SK-N-SH (cell line): ENCODE results near the gene KRT14. TPM values are rescaled to one million over a fixed set of nuclear protein-coding genes. Genes with fewer than 3 reads are reported as not detected.
"Not testable (repeated sequence)": the region's sequence is repeated elsewhere in the genome, so short reads cannot be mapped to it uniquely, and the experiment has no call there.

Experiments used
- CTCF ChIA-PET: fragments of 300-600, 350-600 bp; formaldehyde crosslinking; extraction: SDS; loops from one replicate; lab custom pipeline; 2021; lab: Yijun Ruan, JAX
- POLR2A ChIA-PET: fragments of 350-600 bp; sonication (Branson Sonifier 250); formaldehyde crosslinking; extraction: SDS; loops from one replicate; lab custom pipeline; 2020; ENCODE audit warnings: antibody characterized with exemption, inconsistent platforms; lab: Yijun Ruan, JAX
- DNase-seq: peaks from one replicate; pipeline ENCODE4 v3.0.0; 2012
- H2AFZ ChIP-seq: fragments of 200-600 bp; sonication (generic); 2 replicates; pipeline ENCODE4 v1.8.1; 2016; ENCODE audit warnings: antibody characterized with exemption, mild to moderate bottlenecking, low read depth
- H3F3A ChIP-seq: fragments of 200-600 bp; sonication (generic); replicated peaks from 2 replicates; pipeline ENCODE3; 2016; ENCODE audit warnings: antibody characterized with exemption, mild to moderate bottlenecking; ENCODE audit not compliant: insufficient read depth
- H3K27ac ChIP-seq, 2 experiments: fragments of 200-500 bp in 1 of 2; fragments of 200-600 bp in 1 of 2; sonication (Bioruptor generic) in 1 of 2; sonication (generic), shearing (Covaris generic) in 1 of 2; 2 replicates each; pipeline versions ENCODE4 v1.5.1 to v1.6.1; 2014 to 2016; ENCODE audit warnings: low read depth in 2 of 2, inconsistent platforms in 1 of 2, low read length in 1 of 2, mild to moderate bottlenecking in 1 of 2, mixed read lengths in 1 of 2
- H3K27me3 ChIP-seq: fragments of 200-600 bp; sonication (generic), shearing (Covaris generic); 2 replicates; pipeline ENCODE4 v1.6.1; 2016; ENCODE audit warnings: mixed run types; ENCODE audit not compliant: insufficient read depth
- H3K36me3 ChIP-seq, 2 experiments: fragments of 200-500 bp in 1 of 2; fragments of 200-600 bp in 1 of 2; sonication (Bioruptor generic) in 1 of 2; sonication (generic) in 1 of 2; replicated peaks in 1 of 2; 2 replicates each; pipeline versions ENCODE3 to v1.5.1; 2014 to 2016; ENCODE audit warnings: low read length in 1 of 2, mild to moderate bottlenecking in 1 of 2; ENCODE audit not compliant: insufficient read depth in 2 of 2, control insufficient read depth in 1 of 2
- H3K4me1 ChIP-seq, 2 experiments: fragments of 200-500 bp in 1 of 2; fragments of 200-600 bp in 1 of 2; sonication (Bioruptor generic) in 1 of 2; sonication (generic), shearing (Covaris generic) in 1 of 2; 2 replicates each; pipeline versions ENCODE4 v1.5.1 to v1.6.1; 2014 to 2016; ENCODE audit warnings: low read depth in 1 of 2, low read length in 1 of 2, mixed run types in 1 of 2; ENCODE audit not compliant: insufficient read depth in 2 of 2, control insufficient read depth in 1 of 2
- H3K4me2 ChIP-seq: fragments of 200-600 bp; sonication (generic), shearing (Covaris generic); 2 replicates; pipeline ENCODE4 v1.6.1; 2017; ENCODE audit warnings: mixed run types
- H3K4me3 ChIP-seq, 2 experiments: fragments of 200-500 bp in 1 of 2; fragments of 200-600 bp in 1 of 2; sonication (Bioruptor generic) in 1 of 2; sonication (generic), shearing (Covaris generic) in 1 of 2; 2 replicates each; pipeline versions ENCODE4 v1.5.1 to v1.8.1; 2014 to 2016; ENCODE audit warnings: low read depth in 2 of 2, inconsistent platforms in 1 of 2, low read length in 1 of 2, mild to moderate bottlenecking in 1 of 2, mixed read lengths in 1 of 2, moderate library complexity in 1 of 2
- H3K79me2 ChIP-seq: fragments of 200-600 bp; sonication (generic); 2 replicates; pipeline ENCODE4 v1.8.1; 2017; ENCODE audit warnings: mild to moderate bottlenecking; ENCODE audit not compliant: insufficient read depth
- H3K9ac ChIP-seq: fragments of 200-600 bp; sonication (generic); 2 replicates; pipeline ENCODE4 v1.6.1; 2017; ENCODE audit warnings: mixed run types
- H3K9me2 ChIP-seq: fragments of 200-600 bp; sonication (generic); 2 replicates; pipeline ENCODE4 v1.6.1; 2017; ENCODE audit warnings: mixed run types
- H3K9me3 ChIP-seq: fragments of 200-600 bp; sonication (generic); 2 replicates; pipeline ENCODE4 v1.6.1; 2017; ENCODE audit warnings: mixed run types, mild to moderate bottlenecking, moderate library complexity
- H4K20me1 ChIP-seq: fragments of 200-600 bp; sonication (generic); 2 replicates; pipeline ENCODE4 v1.6.1; 2017; ENCODE audit warnings: mild to moderate bottlenecking, mixed run types; ENCODE audit not compliant: insufficient read depth
- CTCF ChIP-seq: fragments of 200-600 bp; sonication (generic); IDR thresholded peaks from 2 replicates; pipeline ENCODE4 v1.6.1; 2017; ENCODE audit warnings: antibody characterized with exemption, mild to moderate bottlenecking, moderate library complexity
- FOXJ3 ChIP-seq: sonication (generic); formaldehyde crosslinking; IDR thresholded peaks from 2 replicates; pipeline ENCODE4 v1.5.1; 2020; ENCODE audit warnings: mild to moderate bottlenecking, missing genetic modification reagents
- NFIC ChIP-seq: IDR thresholded peaks from 2 replicates; pipeline ENCODE4 v1.4.0; 2012; ENCODE audit warnings: borderline replicate concordance
- NRF1 ChIP-seq: IDR thresholded peaks from 2 replicates; pipeline ENCODE4 v1.6.1; 2012; ENCODE audit warnings: low read depth, mild to moderate bottlenecking, low read length
- PBX3 ChIP-seq: IDR thresholded peaks from 2 replicates; pipeline ENCODE4; 2012
- POLR2AphosphoS5 ChIP-seq: IDR thresholded peaks from 2 replicates; pipeline ENCODE4 v1.6.1; 2012; ENCODE audit warnings: low read depth, low read length
- RFX5 ChIP-seq: IDR thresholded peaks from 2 replicates; pipeline ENCODE4 v1.6.1; 2012; ENCODE audit warnings: mild to moderate bottlenecking, improper control_type of control experiment, low read length
- SIN3A ChIP-seq: IDR thresholded peaks from 2 replicates; pipeline ENCODE4 v1.6.1; 2012; ENCODE audit warnings: low read depth, mild to moderate bottlenecking, low read length, moderate library complexity, borderline replicate concordance
- TEAD4 ChIP-seq: IDR thresholded peaks from 2 replicates; pipeline ENCODE4 v1.4.0; 2012; ENCODE audit warnings: mild to moderate bottlenecking, borderline replicate concordance; ENCODE audit not compliant: insufficient read depth
- USF1 ChIP-seq: IDR thresholded peaks from 2 replicates; pipeline ENCODE4 v1.4.0; 2012; ENCODE audit warnings: low read depth, borderline replicate concordance
- YY1 ChIP-seq: IDR thresholded peaks from 2 replicates; pipeline ENCODE4 v1.4.0; 2012; ENCODE audit warnings: low read depth, mild to moderate bottlenecking
- WGBS: methylation state at CpG from one replicate; pipeline ENCODE4 v1.1.6; 2017; ENCODE audit warnings: low lambda C conversion rate; 5-methylcytosine and 5-hydroxymethylcytosine counted together
- polyA plus RNA-seq, 3 experiments: library from polyadenylated mRNA; depleted of rRNA; stranded (reverse); fragments of >200 nt; gene quantifications; 2 replicates each; pipeline ENCODE4 v1.2.3, GENCODE V29; 2012
- TF ChIP-seq, protein P1 (sequence below): IDR thresholded peaks from 2 replicates; pipeline ENCODE4 v1.4.0; 2012; ENCODE audit warnings: low read depth, borderline replicate concordance
- TF ChIP-seq, protein P2 (sequence below): IDR thresholded peaks from 2 replicates; pipeline ENCODE4 v1.4.0; 2012; ENCODE audit warnings: low read depth

The KRT14 gene
- polyA plus RNA-seq, 1 of the 3 experiments (the other 2 are of a cell fraction), result not detected

DNA sequence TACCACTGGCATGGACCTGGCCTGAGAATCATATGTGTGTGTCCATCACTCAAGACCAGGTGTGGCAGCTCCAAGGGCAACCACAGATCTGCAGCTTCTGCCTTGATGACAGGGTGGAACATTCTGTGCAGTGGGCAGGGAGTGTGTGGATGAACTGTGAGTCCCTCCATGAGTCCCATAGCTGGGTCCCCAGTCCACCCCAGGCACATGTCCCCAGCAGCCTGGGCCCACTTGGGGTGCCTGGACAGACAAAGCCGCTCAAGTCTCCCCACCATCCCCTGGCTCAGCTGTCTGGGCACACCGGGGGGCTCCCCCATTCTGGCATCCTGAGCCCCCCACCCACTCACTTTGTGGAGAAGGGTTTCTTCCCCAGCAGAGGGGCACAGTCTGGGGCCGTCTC is 30.4 kb upstream of the KRT14 start (continued):
- TF ChIP-seq RFX5 (no peak), NRF1 (no peak)
- TF ChIP-seq, all 33 proteins: peak for 0

DNA sequence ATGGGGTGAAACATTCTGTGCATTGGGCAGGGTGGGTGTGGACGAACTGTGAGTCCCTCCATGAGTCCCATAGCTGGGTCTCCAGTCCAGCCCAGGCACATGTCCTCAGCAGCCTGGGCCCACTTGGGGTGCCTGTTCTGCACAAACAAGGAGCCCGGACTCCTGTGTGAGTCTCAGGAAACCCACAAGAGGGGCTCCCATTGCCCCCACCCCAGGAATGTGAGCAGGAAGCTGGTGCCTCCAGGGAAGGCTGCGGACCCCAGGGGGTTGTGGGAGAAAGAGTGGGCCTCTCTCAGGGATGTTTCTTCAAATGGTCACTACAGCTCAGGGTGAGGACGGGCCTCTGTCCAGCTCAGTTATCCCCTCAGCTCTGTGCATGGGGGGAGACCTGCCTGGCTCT is 29.8 kb upstream of the KRT14 start:
- H3K9ac ChIP-seq, H3K36me3 ChIP-seq, H3K4me2 ChIP-seq, H3K27me3 ChIP-seq, H3K79me2 ChIP-seq, H3K9me3 ChIP-seq, H3K9me2 ChIP-seq, H4K20me1 ChIP-seq, POLR2A ChIA-PET, H3K4me3 ChIP-seq, H3F3A ChIP-seq, DNase-seq, H2AFZ ChIP-seq, H3K27ac ChIP-seq: not testable (repeated sequence)
- CTCF ChIA-PET, result interaction anchor here (1.2 to 1.6 kb wide), 2 partner anchors 32 to 68 kb away, joined by 3 to 7 read pairs; no protein-coding TSS in a partner anchor
- 35% methylated on average over 4 of the region's 4 CpGs for WGBS
- H3K4me1 ChIP-seq, result peaks cover 0 to 14% of the 10 kb centered on the region in 2 experiments; a peak in 1 of 4 replicates

GRCh38 chr17:41615454-41615853 is 28.8 kb upstream of the KRT14 start:
- H3K4me2 ChIP-seq, result no peak overlapping the region
- H3K4me3 ChIP-seq, result no peak overlapping the region
- 48% methylated on average over 7 of the region's 7 CpGs for WGBS
- no peak overlapping the region for H2AFZ ChIP-seq
- no peaks in the 10 kb centered on the region for H3K79me2 ChIP-seq
- peaks cover 0 to 10% of the 10 kb centered on the region in 2 experiments; a peak in 1 of 4 replicates for H3K4me1 ChIP-seq
- H3F3A ChIP-seq, result no peaks in the 10 kb centered on the region
- peaks cover 13% of the 10 kb centered on the region; the same call in 1 of the 2 replicates for H3K27me3 ChIP-seq
- no peak for DNase-seq
- H3K36me3 ChIP-seq, result no peaks in the 10 kb centered on the region
- CTCF ChIA-PET, result interaction anchor here (1.1 kb wide), 1 partner anchor 33 kb away, joined by 3 read pairs; no protein-coding TSS in a partner anchor
- no peaks in the 10 kb centered on the region for H3K9me3 ChIP-seq
- H3K9ac ChIP-seq, result no peak overlapping the region
- TF ChIP-seq, protein P1, sequence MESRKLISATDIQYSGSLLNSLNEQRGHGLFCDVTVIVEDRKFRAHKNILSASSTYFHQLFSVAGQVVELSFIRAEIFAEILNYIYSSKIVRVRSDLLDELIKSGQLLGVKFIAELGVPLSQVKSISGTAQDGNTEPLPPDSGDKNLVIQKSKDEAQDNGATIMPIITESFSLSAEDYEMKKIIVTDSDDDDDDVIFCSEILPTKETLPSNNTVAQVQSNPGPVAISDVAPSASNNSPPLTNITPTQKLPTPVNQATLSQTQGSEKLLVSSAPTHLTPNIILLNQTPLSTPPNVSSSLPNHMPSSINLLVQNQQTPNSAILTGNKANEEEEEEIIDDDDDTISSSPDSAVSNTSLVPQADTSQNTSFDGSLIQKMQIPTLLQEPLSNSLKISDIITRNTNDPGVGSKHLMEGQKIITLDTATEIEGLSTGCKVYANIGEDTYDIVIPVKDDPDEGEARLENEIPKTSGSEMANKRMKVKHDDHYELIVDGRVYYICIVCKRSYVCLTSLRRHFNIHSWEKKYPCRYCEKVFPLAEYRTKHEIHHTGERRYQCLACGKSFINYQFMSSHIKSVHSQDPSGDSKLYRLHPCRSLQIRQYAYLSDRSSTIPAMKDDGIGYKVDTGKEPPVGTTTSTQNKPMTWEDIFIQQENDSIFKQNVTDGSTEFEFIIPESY, result no peak
- TF ChIP-seq, protein P2, sequence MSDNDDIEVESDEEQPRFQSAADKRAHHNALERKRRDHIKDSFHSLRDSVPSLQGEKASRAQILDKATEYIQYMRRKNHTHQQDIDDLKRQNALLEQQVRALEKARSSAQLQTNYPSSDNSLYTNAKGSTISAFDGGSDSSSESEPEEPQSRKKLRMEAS, result no peak
- TF ChIP-seq YY1, result no peak
- TF ChIP-seq TEAD4, result no peak
- no peak for TF ChIP-seq RFX5
- TF ChIP-seq FOXJ3 (CRISPR knock-in tag), result no peak
- no peak for TF ChIP-seq NFIC
- no peak for TF ChIP-seq NRF1
- no peak for TF ChIP-seq USF1
- no peak for TF ChIP-seq POLR2AphosphoS5
- no peak for TF ChIP-seq SIN3A
- TF ChIP-seq PBX3, result no peak
- TF ChIP-seq CTCF, result no peak
- POLR2A ChIA-PET, result no interaction called here
- H4K20me1 ChIP-seq, result no peaks in the 10 kb centered on the region
- H3K27ac ChIP-seq, result no peak overlapping the region
- no peaks in the 10 kb centered on the region for H3K9me2 ChIP-seq

- H3K27me3 ChIP-seq, result peaks cover 20% of the 10 kb centered on the region; the same call in 1 of the 2 replicates
- DNase-seq, H4K20me1 ChIP-seq, H3K9me2 ChIP-seq, H3K9ac ChIP-seq, H3K4me2 ChIP-seq, H3K79me2 ChIP-seq, H3K9me3 ChIP-seq, H3K4me1 ChIP-seq, H3K27ac ChIP-seq, H3K4me3 ChIP-seq, H2AFZ ChIP-seq, H3K36me3 ChIP-seq, H3F3A ChIP-seq, POLR2A ChIA-PET: not testable (repeated sequence)
- CTCF ChIA-PET, result interaction anchor here (1.1 kb wide), 1 partner anchor 34 kb away, joined by 3 read pairs; no protein-coding TSS in a partner anchor
- WGBS, result 52% methylated on average over 8 of the region's 9 CpGs
Observed at GRCh38 chr17:41614767-41615166, 28.1 kb upstream of the KRT14 start.
